Peyer's patch (tissue), 4 donors: ENCODE data around the gene CADPS2.

ENCODE experiments used
- CTCF ChIP-seq, 6 experiments: fragments of 450-650 bp in 4 of 6; fragments of 200-600 bp in 2 of 6; sonication (generic) in 1 of 6; IDR thresholded peaks; one replicate each; pipeline ENCODE4 v1.5.1; 2017 to 2019; ENCODE audit warnings: antibody characterized with exemption in 6 of 6, mild to moderate bottlenecking in 3 of 6, moderate library complexity in 1 of 6
- POLR2A ChIP-seq, 2 donors: fragments of 450-650 bp; IDR thresholded peaks; one replicate each; pipeline ENCODE4 v1.5.1; 2017; ENCODE audit warnings: antibody characterized with exemption in 2 of 2, mild to moderate bottlenecking in 2 of 2, moderate library complexity in 2 of 2

DNA sequence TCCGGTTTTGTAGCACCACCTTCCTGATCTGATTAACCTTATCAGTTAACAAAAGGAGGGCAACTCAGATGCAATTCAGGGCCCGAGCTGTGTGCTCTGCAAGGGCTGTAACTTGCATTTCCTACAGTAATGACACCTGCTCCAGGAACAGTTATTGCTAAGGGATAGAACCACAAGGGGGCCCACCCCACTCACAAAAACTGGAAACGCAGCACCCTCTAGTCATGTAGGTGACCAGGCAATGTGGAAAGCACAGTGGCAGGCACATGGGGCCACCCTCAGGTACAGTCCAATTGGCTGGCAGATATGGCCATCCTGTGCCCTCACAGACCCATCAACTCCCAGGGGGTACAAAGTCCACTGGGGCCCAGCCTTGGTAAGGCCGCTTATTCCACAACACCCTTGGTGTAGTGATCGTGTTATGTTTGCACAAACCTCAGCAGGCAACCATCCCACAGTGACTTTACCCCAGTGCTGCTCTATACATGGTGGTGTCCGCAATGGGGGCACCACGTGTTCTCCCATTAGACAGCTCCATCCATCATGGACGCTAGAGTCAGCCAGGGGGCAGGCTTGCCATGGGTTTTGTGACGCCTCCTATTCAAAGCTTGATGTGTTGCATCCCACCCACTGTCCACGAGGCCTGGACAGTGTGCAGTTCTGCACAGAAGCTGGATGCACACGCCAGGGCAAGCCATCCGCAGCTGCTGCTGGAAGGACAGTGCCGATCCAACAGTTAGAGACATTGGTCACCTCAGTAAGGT, 196.7 kb downstream of the CADPS2 start:
- TF ChIP-seq POLR2A (IDR thresholded peaks at IDR 0.05) (no peak), CTCF (IDR thresholded peaks at IDR 0.05) (no peak)
